ENCODE data around the gene PCDH9.

- TF ChIP-seq ZNF274 (IDR thresholded peaks at IDR 0.05; ENCODE audit: low read depth, low read length) (no peak), YY1 (IDR thresholded peaks at IDR 0.05; ENCODE audit: insufficient read depth, insufficient read length) (no peak)
Measured at GRCh38 chr13:67062160-67062559, 168.0 kb downstream of the PCDH9 start.

Data from NT2/D1 (cell line).